Adipose tissue (tissue), 3 donors: ENCODE measurements around the gene DCUN1D5. TPM values are rescaled to one million over a fixed set of nuclear protein-coding genes. Genes with fewer than 3 reads are reported as not detected.
"Not testable (repeated sequence)": the region's sequence is repeated elsewhere in the genome, so short reads cannot be mapped to it uniquely, and the experiment has no call there.

Experiments used
- H3K27ac ChIP-seq: one replicate; pipeline ENCODE4 v1.5.1; 2013; ENCODE audit warnings: low read depth, low read length
- WGBS, 3 donors: extraction: QIAGEN DNeasy Blood & Tissue Kit; methylation state at CpG; one replicate each; pipeline ENCODE4 v1.1.7; 2013; 5-methylcytosine and 5-hydroxymethylcytosine counted together
- polyA plus RNA-seq, 3 donors: library from polyadenylated mRNA; stranded (reverse); fragments of 200-250 nt; gene quantifications; one replicate each; pipeline ENCODE4 v1.2.3, GENCODE V29; 2013
- donor health status: healthy with polysubstance abuse.
- donor health status: Bipolar disorder and iron deficiency.
- donor health status: healthy.

DCUN1D5 gene
- polyA plus RNA-seq, 3 donors, result 14.5 to 29.4 (median 15.2) TPM

GRCh38 chr11:103067118-103067517 is 24.8 kb downstream of the DCUN1D5 start:
- WGBS, 3 donors, result 91 to 93% (median 93%) methylated on average over 1 of the region's 1 CpG

GRCh38 chr11:103061656-103062055 is 30.3 kb downstream of the DCUN1D5 start:
- no peak overlapping the region for H3K27ac ChIP-seq
- WGBS, 3 donors, result 95 to 100% (median 100%) methylated on average over 1 of the region's 1 CpG

More at GRCh38 chr11:103067118-103067517, 24.8 kb downstream of the DCUN1D5 start:
- no peak overlapping the region for H3K27ac ChIP-seq

GRCh38 chr11:103055221-103055890 is 36.6 kb downstream of the DCUN1D5 start:
- WGBS, 3 donors, result 35 to 54% (median 46%) methylated on average over 3 of the region's 3 CpGs
- no peak overlapping the region for H3K27ac ChIP-seq

GRCh38 chr11:103053997-103054396 is 38.0 kb downstream of the DCUN1D5 start:
- 82 to 87% (median 85%) methylated on average over 3 of the region's 3 CpGs for WGBS, 3 donors
- H3K27ac ChIP-seq, result no peak overlapping the region

- whole genome bisulfite sequencing, 3 donors, result 74 to 87% (median 80%) methylated on average over 4 of the region's 4 CpGs
- H3K27ac ChIP-seq, result no peak overlapping the region
Observed at GRCh38 chr11:103051981-103052380, 40.0 kb downstream of the DCUN1D5 start.

GRCh38 chr11:103051151-103051801 is 40.7 kb downstream of the DCUN1D5 start:
- no peak overlapping the region for H3K27ac ChIP-seq

GRCh38 chr11:103050351-103050750 is 41.6 kb downstream of the DCUN1D5 start:
- no peak overlapping the region for H3K27ac ChIP-seq

More at GRCh38 chr11:103051151-103051801, 40.7 kb downstream of the DCUN1D5 start:
- WGBS, 3 donors, result 57 to 96% (median 84%) methylated on average over 1 of the region's 1 CpG

- H3K27ac ChIP-seq, result no peak overlapping the region
Observed at GRCh38 chr11:103047837-103048236, 44.1 kb downstream of the DCUN1D5 start.

- WGBS, 3 donors, result 44 to 75% (median 68%) methylated on average over 7 of the region's 7 CpGs
- no peak overlapping the region for H3K27ac ChIP-seq
Observed at GRCh38 chr11:103043826-103044678, 47.9 kb downstream of the DCUN1D5 start.

- WGBS, 3 donors, result 68 to 87% (median 80%) methylated on average over 2 of the region's 2 CpGs
- no peak overlapping the region for H3K27ac ChIP-seq
Observed at GRCh38 chr11:103042161-103042560, 49.8 kb downstream of the DCUN1D5 start.

- H3K27ac ChIP-seq, result no peak overlapping the region
- 24 to 35% (median 32%) methylated on average over 4 of the region's 4 CpGs for WGBS, 3 donors
Observed at GRCh38 chr11:103035791-103036434, 56.0 kb downstream of the DCUN1D5 start.

GRCh38 chr11:103035216-103035615 is 56.7 kb downstream of the DCUN1D5 start:
- no peak overlapping the region for H3K27ac ChIP-seq

GRCh38 chr11:103031834-103032233 is 60.1 kb downstream of the DCUN1D5 start:
- 77 to 92% (median 82%) methylated on average over 2 of the region's 2 CpGs for WGBS, 3 donors
- H3K27ac ChIP-seq, result no peak overlapping the region

GRCh38 chr11:103029401-103029800 is 62.6 kb downstream of the DCUN1D5 start:
- 46 to 61% (median 56%) methylated on average over 2 of the region's 2 CpGs for WGBS, 3 donors

GRCh38 chr11:103028304-103029020 is 63.5 kb downstream of the DCUN1D5 start:
- not testable (repeated sequence) for H3K27ac ChIP-seq
- WGBS, 3 donors, result 63 to 78% (median 77%) methylated on average over 5 to 7 of the region's 7 CpGs

More at GRCh38 chr11:103029401-103029800, 62.6 kb downstream of the DCUN1D5 start:
- no peak overlapping the region for H3K27ac ChIP-seq

- no peak overlapping the region for H3K27ac ChIP-seq
- 50 to 61% (median 58%) methylated on average over 3 of the region's 3 CpGs for WGBS, 3 donors
Observed at GRCh38 chr11:103024086-103024485, 67.9 kb downstream of the DCUN1D5 start.

GRCh38 chr11:103016031-103016430 is 75.9 kb downstream of the DCUN1D5 start:
- 48 to 69% (median 64%) methylated on average over 1 of the region's 1 CpG for WGBS, 3 donors
- H3K27ac ChIP-seq, result no peak overlapping the region

- 78 to 86% (median 82%) methylated on average over 1 of the region's 1 CpG for WGBS, 3 donors
Observed at GRCh38 chr11:103013421-103013820, 78.5 kb downstream of the DCUN1D5 start.

More at GRCh38 chr11:103013421-103013820, 78.5 kb downstream of the DCUN1D5 start:
- H3K27ac ChIP-seq, result no peak overlapping the region
